ENCODE data around the gene DCTN1.

DNA sequence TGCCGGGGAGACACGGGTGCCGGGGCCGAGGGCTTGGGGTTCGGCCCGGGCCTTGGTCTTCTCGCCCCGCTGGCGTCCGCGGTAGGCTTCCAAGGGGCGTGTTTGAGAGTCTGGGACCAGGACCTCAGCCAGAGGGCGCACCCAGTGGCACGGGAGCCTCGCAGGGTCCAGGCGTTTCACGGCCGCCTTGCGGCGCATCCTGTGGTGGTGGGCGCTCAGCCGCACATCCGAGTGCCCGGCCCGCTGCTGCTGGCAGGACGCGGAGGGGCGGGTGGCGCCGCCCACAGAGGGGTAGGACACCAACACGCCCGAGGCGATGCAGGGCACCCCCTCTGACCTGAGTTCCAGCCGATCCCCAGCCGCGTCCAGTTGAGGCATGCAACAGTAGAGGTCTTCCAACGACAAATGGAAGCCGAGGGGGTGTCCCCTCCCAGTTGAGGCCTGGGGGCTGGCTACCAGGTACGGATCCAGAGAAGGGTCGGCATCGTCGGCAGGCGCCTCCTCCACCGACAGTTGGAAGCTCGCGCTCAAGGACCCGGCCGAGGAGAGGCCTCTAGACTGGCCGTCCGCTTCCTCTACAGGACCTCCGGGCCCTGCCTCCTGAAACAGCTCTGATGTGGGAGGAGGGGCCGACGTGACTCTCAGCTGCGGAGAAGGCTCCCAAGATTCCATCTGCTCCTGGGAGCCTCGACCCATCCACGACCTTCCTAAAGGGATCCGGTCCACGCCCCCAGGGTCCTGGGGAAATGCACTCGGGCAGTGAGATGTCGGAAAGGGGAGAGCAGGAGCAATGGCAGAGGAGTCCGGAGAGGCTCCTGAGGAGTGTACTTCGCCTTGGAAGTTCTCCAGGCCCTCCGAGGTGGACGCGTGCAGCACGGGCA lies 35.0 kb upstream of the DCTN1 start:
- TF ChIP-seq CTCF (conservative IDR thresholded peaks at IDR 0.05; ENCODE audit: low read depth, low read length) (no peak), EZH2 (IDR thresholded peaks at IDR 0.05; ENCODE audit: borderline replicate concordance, low read depth, low read length, poor library complexity, severe bottlenecking) (no peak)
